ENCODE results near the gene HIPK2. TPM values are rescaled to one million over a fixed set of nuclear protein-coding genes. Genes with fewer than 3 reads are reported as not detected.

HIPK2 gene
- total RNA-seq, 1 donor from 2014 or later: 47.2 TPM

DNA sequence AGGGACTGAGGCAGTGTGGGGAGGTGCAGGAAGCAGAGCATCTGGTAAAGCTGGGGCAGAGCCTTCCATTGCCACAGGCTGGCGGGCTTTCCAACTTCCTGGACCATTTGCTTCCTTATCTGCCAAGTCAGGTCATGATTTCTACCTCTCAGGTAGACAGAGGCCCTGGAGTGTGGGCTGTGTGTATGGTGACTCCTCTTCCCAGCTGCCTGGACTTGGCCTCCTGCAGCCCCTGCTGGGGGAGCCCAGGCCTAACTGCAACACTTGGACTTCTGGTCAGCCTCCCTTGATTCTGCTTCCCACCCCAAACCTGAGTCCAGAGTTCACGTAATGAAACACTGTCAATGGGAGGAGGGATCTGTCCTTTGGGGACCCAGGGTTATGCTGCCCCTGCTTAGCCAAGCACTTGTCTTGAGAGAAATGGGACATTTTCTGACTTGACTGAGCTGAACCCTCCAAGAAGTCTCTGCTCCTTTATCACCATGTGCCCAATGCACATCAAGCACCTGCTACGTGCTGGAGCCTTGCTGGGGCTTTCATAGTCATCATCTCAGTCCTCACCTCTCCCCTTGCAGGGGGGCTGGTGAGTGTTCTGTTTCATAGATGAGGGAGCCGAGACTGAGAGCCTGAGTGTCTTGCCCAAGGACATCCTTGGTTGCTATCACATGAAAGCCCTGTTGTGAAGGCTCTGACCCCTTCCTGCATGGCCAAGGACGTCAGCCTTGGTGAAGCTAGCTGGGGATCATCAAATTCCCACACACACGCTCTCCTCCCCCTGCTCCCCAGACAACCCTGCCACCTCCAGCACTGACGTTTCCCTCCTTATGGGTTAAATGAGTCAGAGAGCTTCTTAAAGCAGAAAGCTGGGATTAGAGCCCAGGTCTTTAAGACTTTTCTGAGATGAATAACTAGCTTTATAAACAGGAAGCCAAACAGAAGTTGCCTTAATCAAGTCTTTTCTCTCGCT lies 250.9 kb downstream of the HIPK2 start:
- H3K4me3 Mint-ChIP-seq (ENCODE audit: unreplicated experiment): no peak overlapping the region
- TF ChIP-seq, protein P1, sequence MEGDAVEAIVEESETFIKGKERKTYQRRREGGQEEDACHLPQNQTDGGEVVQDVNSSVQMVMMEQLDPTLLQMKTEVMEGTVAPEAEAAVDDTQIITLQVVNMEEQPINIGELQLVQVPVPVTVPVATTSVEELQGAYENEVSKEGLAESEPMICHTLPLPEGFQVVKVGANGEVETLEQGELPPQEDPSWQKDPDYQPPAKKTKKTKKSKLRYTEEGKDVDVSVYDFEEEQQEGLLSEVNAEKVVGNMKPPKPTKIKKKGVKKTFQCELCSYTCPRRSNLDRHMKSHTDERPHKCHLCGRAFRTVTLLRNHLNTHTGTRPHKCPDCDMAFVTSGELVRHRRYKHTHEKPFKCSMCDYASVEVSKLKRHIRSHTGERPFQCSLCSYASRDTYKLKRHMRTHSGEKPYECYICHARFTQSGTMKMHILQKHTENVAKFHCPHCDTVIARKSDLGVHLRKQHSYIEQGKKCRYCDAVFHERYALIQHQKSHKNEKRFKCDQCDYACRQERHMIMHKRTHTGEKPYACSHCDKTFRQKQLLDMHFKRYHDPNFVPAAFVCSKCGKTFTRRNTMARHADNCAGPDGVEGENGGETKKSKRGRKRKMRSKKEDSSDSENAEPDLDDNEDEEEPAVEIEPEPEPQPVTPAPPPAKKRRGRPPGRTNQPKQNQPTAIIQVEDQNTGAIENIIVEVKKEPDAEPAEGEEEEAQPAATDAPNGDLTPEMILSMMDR (IDR thresholded peaks at IDR 0.05; ENCODE audit: unreplicated experiment): no peak
- H3K27me3 Mint-ChIP-seq (ENCODE audit: unreplicated experiment): peaks cover 23% of the 10 kb centered on the region
- H3K4me1 Mint-ChIP-seq (ENCODE audit: unreplicated experiment): no peaks in the 10 kb centered on the region
- peaks cover 4% of the 10 kb centered on the region for H3K36me3 Mint-ChIP-seq (ENCODE audit: low read depth, unreplicated experiment)
- no peak overlapping the region for H3K27ac Mint-ChIP-seq (ENCODE audit: unreplicated experiment)
- DNase-seq (ENCODE audit: low spot score): no peak
- no peaks in the 10 kb centered on the region for H3K9me3 Mint-ChIP-seq (ENCODE audit: unreplicated experiment)

DNA sequence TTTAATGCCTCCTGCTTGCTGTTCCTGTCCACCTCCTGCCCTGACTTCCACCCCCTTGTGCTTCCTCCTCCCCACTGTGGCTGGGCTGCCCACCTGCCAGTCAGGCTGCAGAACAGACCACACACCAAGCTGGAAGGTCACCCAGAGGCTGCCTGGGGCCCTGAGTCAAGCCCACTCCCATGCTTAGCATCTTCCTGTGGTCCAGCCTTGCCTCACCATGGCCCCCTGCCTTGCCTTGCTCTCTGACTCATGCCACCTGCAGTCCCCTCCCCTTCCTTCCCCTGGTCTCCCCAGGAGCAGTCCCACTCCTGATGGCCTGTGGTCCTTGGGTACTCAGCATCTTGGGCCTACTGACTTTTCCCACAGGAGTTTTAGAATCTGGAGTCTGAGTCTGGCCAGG lies 252.0 kb downstream of the HIPK2 start:
- peaks cover 4% of the 10 kb centered on the region for H3K36me3 Mint-ChIP-seq (ENCODE audit: low read depth, unreplicated experiment)
- no peak overlapping the region for H3K4me3 Mint-ChIP-seq (ENCODE audit: unreplicated experiment)
- peaks cover 27% of the 10 kb centered on the region for H3K27me3 Mint-ChIP-seq (ENCODE audit: unreplicated experiment)
- no peaks in the 10 kb centered on the region for H3K4me1 Mint-ChIP-seq (ENCODE audit: unreplicated experiment)
- DNase-seq (ENCODE audit: low spot score): no peak
- TF ChIP-seq, protein P1 (IDR thresholded peaks at IDR 0.05; ENCODE audit: unreplicated experiment): no peak
- H3K9me3 Mint-ChIP-seq (ENCODE audit: unreplicated experiment): no peaks in the 10 kb centered on the region
- H3K27ac Mint-ChIP-seq (ENCODE audit: unreplicated experiment): no peak overlapping the region

- Mint-ChIP-seq H3K4me3 (ENCODE audit: unreplicated experiment) (no peak overlapping the region), H3K9me3 (ENCODE audit: unreplicated experiment) (no peaks in the 10 kb centered on the region), H3K27me3 (ENCODE audit: unreplicated experiment) (peaks cover 27% of the 10 kb centered on the region), H3K27ac (ENCODE audit: unreplicated experiment) (no peak overlapping the region), H3K36me3 (ENCODE audit: low read depth, unreplicated experiment) (peaks cover 4% of the 10 kb centered on the region), H3K4me1 (ENCODE audit: unreplicated experiment) (no peaks in the 10 kb centered on the region)
- no peak for DNase-seq (ENCODE audit: low spot score)
- TF ChIP-seq, protein P1 (IDR thresholded peaks at IDR 0.05; ENCODE audit: unreplicated experiment): no peak
Observed at GRCh38 chr7:139525239-139525638, 252.6 kb downstream of the HIPK2 start.

DNA sequence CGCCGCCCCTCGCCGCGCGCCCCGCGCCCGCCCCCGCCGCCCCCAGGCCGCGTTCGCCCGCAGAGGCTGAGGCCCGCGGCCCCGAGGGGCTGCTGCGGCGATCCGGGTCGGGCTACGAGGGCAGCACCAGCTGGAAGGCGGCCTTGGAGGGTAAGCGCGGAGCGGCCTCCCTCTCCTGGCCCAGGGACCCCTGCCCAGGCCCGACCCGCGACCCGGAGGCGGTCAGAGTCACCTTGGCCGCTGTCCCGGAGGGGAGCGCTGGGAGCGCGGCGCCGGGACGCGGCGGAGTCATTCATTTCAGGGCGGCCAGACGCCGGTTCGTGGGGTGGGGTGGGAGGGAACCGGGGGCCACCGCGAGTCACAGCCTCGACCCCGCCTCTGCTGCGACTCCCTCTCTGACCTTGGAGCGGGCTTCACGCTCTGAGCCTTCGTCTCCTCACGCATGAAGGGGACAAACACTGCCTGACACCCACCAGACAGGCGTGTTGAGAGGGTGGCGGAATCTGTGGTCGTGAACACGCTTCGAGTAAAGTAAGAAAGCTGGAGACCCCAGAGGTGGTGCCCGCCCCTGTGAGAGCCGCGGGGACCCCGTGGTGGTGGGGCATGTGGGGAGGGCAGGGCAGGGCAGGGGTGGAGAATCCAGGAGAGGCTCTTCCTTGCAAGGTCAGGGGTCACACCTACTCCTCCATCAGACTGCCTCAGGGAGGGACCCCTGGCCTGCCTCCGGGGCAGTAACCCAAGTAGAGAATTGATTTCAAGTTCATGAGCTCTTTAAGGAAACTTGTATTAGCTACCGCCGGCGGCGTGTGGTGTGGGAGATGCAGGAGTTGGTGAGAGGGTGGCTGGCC lies 253.6 kb downstream of the HIPK2 start:
- H3K27ac Mint-ChIP-seq (ENCODE audit: unreplicated experiment): no peak overlapping the region
- H3K4me3 Mint-ChIP-seq (ENCODE audit: unreplicated experiment): no peak overlapping the region
- H3K27me3 Mint-ChIP-seq (ENCODE audit: unreplicated experiment): peaks cover 27% of the 10 kb centered on the region
- H3K9me3 Mint-ChIP-seq (ENCODE audit: unreplicated experiment): no peaks in the 10 kb centered on the region
- no peak for DNase-seq (ENCODE audit: low spot score)
- no peaks in the 10 kb centered on the region for H3K4me1 Mint-ChIP-seq (ENCODE audit: unreplicated experiment)
- H3K36me3 Mint-ChIP-seq (ENCODE audit: low read depth, unreplicated experiment): peaks cover 4% of the 10 kb centered on the region
- TF ChIP-seq, protein P1 (IDR thresholded peaks at IDR 0.05; ENCODE audit: unreplicated experiment): no peak

Measured in endothelial cell (in vitro differentiated cells).